Mammary epithelial cell (primary cell): ENCODE measurements around the gene PTPRS.
"Not testable (repeated sequence)": the region's sequence is repeated elsewhere in the genome, so short reads cannot be mapped to it uniquely, and the experiment has no call there.

Experiments used
- EZH2 ChIP-seq: IDR thresholded peaks from 2 replicates; pipeline ENCODE4 v1.6.1; 2012; ENCODE audit warnings: low read length, inconsistent platforms, borderline replicate concordance
- TF ChIP-seq, protein P1 (sequence below), 2 donors: IDR thresholded peaks in 1 of 2; conservative IDR thresholded peaks in 1 of 2; 2 replicates each; pipeline ENCODE4 v1.5.1; 2011 to 2012; ENCODE audit warnings: inconsistent platforms in 2 of 2, low read length in 2 of 2, mild to moderate bottlenecking in 2 of 2, control low read depth in 1 of 2, low read depth in 1 of 2; ENCODE audit not compliant: insufficient read depth in 1 of 2; ENCODE audit errors: extremely low read depth in 1 of 2

DNA sequence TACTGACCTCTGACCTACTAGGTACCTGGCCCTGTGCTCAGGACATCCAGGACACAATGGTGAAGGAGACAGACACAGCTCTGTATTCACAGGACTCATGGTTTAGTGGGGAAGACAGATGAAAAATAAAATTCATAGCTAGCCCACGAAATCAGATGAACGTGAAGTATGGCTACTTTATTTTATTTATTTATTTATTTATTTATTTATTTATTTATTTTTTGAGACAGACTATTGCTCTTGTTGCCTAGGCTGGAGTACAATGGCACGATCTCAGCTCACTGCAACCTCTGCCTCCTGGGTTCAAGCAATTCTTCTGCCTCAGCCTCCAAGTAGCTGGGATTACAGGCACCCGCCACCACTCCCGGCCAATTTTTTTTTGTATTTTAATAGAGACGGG is 40.6 kb upstream of the PTPRS start:
- TF ChIP-seq, protein P1, sequence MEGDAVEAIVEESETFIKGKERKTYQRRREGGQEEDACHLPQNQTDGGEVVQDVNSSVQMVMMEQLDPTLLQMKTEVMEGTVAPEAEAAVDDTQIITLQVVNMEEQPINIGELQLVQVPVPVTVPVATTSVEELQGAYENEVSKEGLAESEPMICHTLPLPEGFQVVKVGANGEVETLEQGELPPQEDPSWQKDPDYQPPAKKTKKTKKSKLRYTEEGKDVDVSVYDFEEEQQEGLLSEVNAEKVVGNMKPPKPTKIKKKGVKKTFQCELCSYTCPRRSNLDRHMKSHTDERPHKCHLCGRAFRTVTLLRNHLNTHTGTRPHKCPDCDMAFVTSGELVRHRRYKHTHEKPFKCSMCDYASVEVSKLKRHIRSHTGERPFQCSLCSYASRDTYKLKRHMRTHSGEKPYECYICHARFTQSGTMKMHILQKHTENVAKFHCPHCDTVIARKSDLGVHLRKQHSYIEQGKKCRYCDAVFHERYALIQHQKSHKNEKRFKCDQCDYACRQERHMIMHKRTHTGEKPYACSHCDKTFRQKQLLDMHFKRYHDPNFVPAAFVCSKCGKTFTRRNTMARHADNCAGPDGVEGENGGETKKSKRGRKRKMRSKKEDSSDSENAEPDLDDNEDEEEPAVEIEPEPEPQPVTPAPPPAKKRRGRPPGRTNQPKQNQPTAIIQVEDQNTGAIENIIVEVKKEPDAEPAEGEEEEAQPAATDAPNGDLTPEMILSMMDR (conservative IDR thresholded peaks at IDR 0.05 in 1 of 2, IDR thresholded peaks at IDR 0.05 in 1 of 2; ENCODE audit: extremely low read depth in 1 of 2, insufficient read depth in 1 of 2, low read depth in 1 of 2, low read length in 2 of 2) = not testable (repeated sequence)
- TF ChIP-seq EZH2 = not testable (repeated sequence)
